Astrocyte (in vitro differentiated cells and primary cell): ENCODE results near the gene HOXA4. TPM values are rescaled to one million over a fixed set of nuclear protein-coding genes. Genes with fewer than 3 reads are reported as not detected.

Experiments used
- DNase-seq: peaks from one replicate; pipeline ENCODE4 v3.0.0-alpha.2; 2010; ENCODE audit warnings: low read depth
- FAIRE-seq: peaks from 2 replicates; lab custom pipeline; 2011; peaks lifted over from hg19 to GRCh38; lab: Jason Lieb, UNC
- H2AFZ ChIP-seq: 2 replicates; pipeline ENCODE4 v1.6.0; 2012; ENCODE audit warnings: low read depth, low read length, inconsistent platforms
- H3K27ac ChIP-seq: 2 replicates; pipeline ENCODE4 v1.5.1; 2011; ENCODE audit warnings: low read depth, low read length, inconsistent platforms
- H3K27me3 ChIP-seq: 2 replicates; pipeline ENCODE4 v1.6.0; 2011; ENCODE audit warnings: low read length, inconsistent platforms; ENCODE audit not compliant: insufficient read depth
- H3K36me3 ChIP-seq: 2 replicates; pipeline ENCODE4 v1.5.1; 2011; ENCODE audit warnings: low read length, inconsistent platforms; ENCODE audit not compliant: insufficient read depth
- H3K4me1 ChIP-seq: 2 replicates; pipeline ENCODE4 v1.5.1; 2011; ENCODE audit warnings: low read length, inconsistent platforms; ENCODE audit not compliant: insufficient read depth
- H3K4me2 ChIP-seq: 2 replicates; pipeline ENCODE4 v1.6.0; 2012; ENCODE audit warnings: low read length, inconsistent platforms
- H3K4me3 ChIP-seq: 2 replicates; pipeline ENCODE4 v1.5.1; 2011; ENCODE audit warnings: low read depth, mild to moderate bottlenecking, low read length, inconsistent platforms; ENCODE audit not compliant: insufficient read depth
- H3K79me2 ChIP-seq: 2 replicates; pipeline ENCODE4 v1.6.0; 2012; ENCODE audit warnings: mild to moderate bottlenecking, low read length, inconsistent platforms; ENCODE audit not compliant: insufficient read depth
- H3K9ac ChIP-seq: 2 replicates; pipeline ENCODE4 v1.6.0; 2012; ENCODE audit warnings: mild to moderate bottlenecking, low read length, inconsistent platforms
- H3K9me3 ChIP-seq: 2 replicates; pipeline ENCODE4 v1.5.1; 2012; ENCODE audit warnings: low read depth, mild to moderate bottlenecking, low read length, inconsistent platforms; ENCODE audit not compliant: insufficient read depth
- H4K20me1 ChIP-seq: 2 replicates; pipeline ENCODE4 v1.6.0; 2012; ENCODE audit warnings: low read length, inconsistent platforms; ENCODE audit not compliant: insufficient read depth
- H3K27ac Mint-ChIP-seq: one replicate; pipeline ENCODE4 v1.8.0; 2021; ENCODE audit warnings: mild to moderate bottlenecking, mixed read lengths; ENCODE audit not compliant: unreplicated experiment
- H3K27me3 Mint-ChIP-seq: one replicate; pipeline ENCODE4 v1.8.0; 2021; ENCODE audit warnings: low read depth, mixed read lengths; ENCODE audit not compliant: unreplicated experiment
- H3K36me3 Mint-ChIP-seq: one replicate; pipeline ENCODE4 v1.8.0; 2021; ENCODE audit warnings: low read depth, mixed read lengths; ENCODE audit not compliant: unreplicated experiment
- H3K4me1 Mint-ChIP-seq: one replicate; pipeline ENCODE4 v1.8.0; 2021; ENCODE audit warnings: low read depth, mixed read lengths; ENCODE audit not compliant: unreplicated experiment
- H3K4me3 Mint-ChIP-seq: one replicate; pipeline ENCODE4 v1.8.0; 2021; ENCODE audit warnings: mild to moderate bottlenecking, moderate library complexity, mixed read lengths; ENCODE audit not compliant: unreplicated experiment
- H3K9me3 Mint-ChIP-seq: one replicate; pipeline ENCODE4 v1.8.0; 2021; ENCODE audit warnings: mild to moderate bottlenecking, mixed read lengths; ENCODE audit not compliant: unreplicated experiment
- CTCF ChIP-seq: IDR thresholded peaks from 2 replicates; pipeline ENCODE4 v1.5.1; 2011; ENCODE audit warnings: low read depth, mild to moderate bottlenecking, inconsistent platforms, low read length, moderate library complexity; ENCODE audit not compliant: insufficient read depth
- EZH2 ChIP-seq: IDR thresholded peaks from 2 replicates; pipeline ENCODE4 v1.6.1; 2012; ENCODE audit warnings: mild to moderate bottlenecking, low read length, inconsistent platforms; ENCODE audit not compliant: insufficient read depth
- total RNA-seq: library from RNA; stranded (reverse); gene quantifications from 2 replicates; pipeline ENCODE4 v1.2.1, GENCODE V29; 2021

Gene HOXA4
- total RNA-seq, 1 donor from 2014 or later = not detected

GRCh38 chr7:27176962-27177794, 46.6 kb upstream of the HOXA4 start:
- H2AFZ ChIP-seq = no peak overlapping the region
- Mint-ChIP-seq H3K4me1 (no peaks in the 10 kb centered on the region), H3K36me3 (no peaks in the 10 kb centered on the region), H3K4me3 (no peak overlapping the region), H3K27ac (no peak overlapping the region), H3K27me3 (peaks cover 77% of the 10 kb centered on the region), H3K9me3 (peaks cover 28% of the 10 kb centered on the region)
- no peak overlapping the region for H3K4me2 ChIP-seq
- peaks cover 8% of the 10 kb centered on the region for H3K4me1 ChIP-seq
- H3K9me3 ChIP-seq = peaks cover 10% of the 10 kb centered on the region
- H3K9ac ChIP-seq = no peak overlapping the region
- H4K20me1 ChIP-seq = peaks cover 3% of the 10 kb centered on the region
- H3K79me2 ChIP-seq = no peaks in the 10 kb centered on the region
- H3K27me3 ChIP-seq = peaks cover 94% of the 10 kb centered on the region
- DNase-seq = no peak
- no peak overlapping the region for H3K4me3 ChIP-seq
- H3K27ac ChIP-seq = no peak overlapping the region
- no peaks in the 10 kb centered on the region for H3K36me3 ChIP-seq
- no peak for FAIRE-seq
- no peak for TF ChIP-seq CTCF
- no peak for TF ChIP-seq EZH2

GRCh38 chr7:27176524-27176845, 45.9 kb upstream of the HOXA4 start:
- Histone ChIP-seq H3K79me2 (no peaks in the 10 kb centered on the region), H4K20me1 (peaks cover 6% of the 10 kb centered on the region), H3K36me3 (no peaks in the 10 kb centered on the region), H3K4me2 (no peak overlapping the region), H2AFZ (no peak overlapping the region), H3K4me1 (peaks cover 8% of the 10 kb centered on the region), H3K9me3 (peaks cover 10% of the 10 kb centered on the region), H3K9ac (no peak overlapping the region), H3K27ac (no peak overlapping the region), H3K27me3 (peaks cover 95% of the 10 kb centered on the region), H3K4me3 (no peak overlapping the region)
- TF ChIP-seq CTCF = no peak
- no peak for TF ChIP-seq EZH2
- no peak overlapping the region for H3K27ac Mint-ChIP-seq
- H3K27me3 Mint-ChIP-seq = peaks cover 77% of the 10 kb centered on the region
- H3K4me3 Mint-ChIP-seq = no peak overlapping the region
- H3K9me3 Mint-ChIP-seq = peaks cover 33% of the 10 kb centered on the region
- DNase-seq = no peak
- FAIRE-seq = no peak
- H3K4me1 Mint-ChIP-seq = no peaks in the 10 kb centered on the region
- H3K36me3 Mint-ChIP-seq = no peaks in the 10 kb centered on the region
